Ovary (tissue), 9 donors: Measurements from ENCODE around the gene ADCK2. TPM values are rescaled to one million over a fixed set of nuclear protein-coding genes. Genes with fewer than 3 reads are reported as not detected.

Experiments used
- DNase-seq, 5 donors: peaks; one replicate each; pipeline ENCODE4 v3.0.0-alpha.2; 2019 to 2020
- H3K27ac ChIP-seq, 2 donors: fragments of 200-600 bp; one replicate each; pipeline versions ENCODE4 v1.5.1 to v1.8.0; 2019 to 2022
- H3K27me3 ChIP-seq: fragments of 200-600 bp; one replicate; pipeline ENCODE4 v1.8.0; 2022
- H3K36me3 ChIP-seq: fragments of 200-600 bp; sonication (generic); one replicate; pipeline ENCODE4 v1.5.1; 2019
- H3K4me1 ChIP-seq: one replicate; pipeline ENCODE4 v1.8.1; 2013; ENCODE audit warnings: mild to moderate bottlenecking, moderate library complexity; ENCODE audit not compliant: insufficient read depth
- H3K4me3 ChIP-seq: fragments of 200-600 bp; sonication (generic); one replicate; pipeline ENCODE4 v1.5.1; 2017
- H3K9me3 ChIP-seq, 2 donors: fragments of 200-600 bp in 1 of 2; sonication (generic) in 1 of 2; one replicate each; pipeline versions ENCODE4 v1.5.1 to v1.8.1; 2013 to 2019; ENCODE audit warnings: mild to moderate bottlenecking in 1 of 2, moderate library complexity in 1 of 2
- EP300 ChIP-seq: sonication (generic); formaldehyde crosslinking; IDR thresholded peaks from one replicate; pipeline ENCODE4 v1.6.1; 2017; ENCODE audit warnings: antibody characterized with exemption
- POLR2A ChIP-seq: fragments of 450-650 bp; IDR thresholded peaks from one replicate; pipeline ENCODE4 v1.6.1; 2017; ENCODE audit warnings: antibody characterized with exemption, mild to moderate bottlenecking, moderate library complexity
- WGBS, 3 donors: extraction: QIAGEN DNeasy Blood & Tissue Kit in 1 of 3; methylation state at CpG; one replicate each; pipeline versions ENCODE4 v1.1.5 to v1.1.7; 2013 to 2017; 5-methylcytosine and 5-hydroxymethylcytosine counted together
- intact Hi-C, 4 donors: fragments of 100-400 bp; cut with DNase I; formaldehyde crosslinking; loops; one replicate each; pipeline versions ENCODE4 v1.11.0 to v1.15.1; 2022 to 2023
- polyA plus RNA-seq, 2 donors: library from polyadenylated mRNA; stranded (reverse); fragments of 200-250 nt in 1 of 2; fragments of 350-450 nt in 1 of 2; fragmentation: Illumina TruSeq in 1 of 2; extraction: RNeasy Lipid Tissue Mini Kit (QIAGEN cat#74804) in 1 of 2; gene quantifications; one replicate each; pipeline ENCODE4 v1.2.3, GENCODE V29; 2013 to 2014
- total RNA-seq, 7 donors: library from RNA; depleted of rRNA in 2 of 7; stranded (reverse); fragments of >200 nt in 2 of 7; fragmentation: NEBNext Ultra II Directional in 3 of 7; extraction: Animal tissue kit (Norgen Biotek cat#: 25700) in 3 of 7; gene quantifications; one replicate each; pipeline versions ENCODE4 v1.1.0 to v1.2.4, GENCODE V29; 2016 to 2023
- TF ChIP-seq, protein P1 (sequence below), 3 donors: fragments of 450-650 bp in 2 of 3; fragments of 200-600 bp in 1 of 3; IDR thresholded peaks; one replicate each; pipeline versions ENCODE4 v1.5.1 to v1.8.0; 2016 to 2022; ENCODE audit warnings: antibody characterized with exemption in 3 of 3, mild to moderate bottlenecking in 1 of 3
- donor health status: DM: no; HTN: no; CAD: no; lungs with moderate emphysema.
- donor health status: DM: no; HTN: no; CAD: no.
- donor health status: Bipolar disorder and iron deficiency.
- donor health status: DM: yes; HTN: yes; CAD: no.
- donor health status: DM: no; HTN: no; CAD: no.
- donor health status: DM: yes; HTN: yes; CAD: no.

The ADCK2 gene
- total and polyA plus RNA-seq, 9 donors: 12.0 to 22.5 (median 19.1) TPM

DNA sequence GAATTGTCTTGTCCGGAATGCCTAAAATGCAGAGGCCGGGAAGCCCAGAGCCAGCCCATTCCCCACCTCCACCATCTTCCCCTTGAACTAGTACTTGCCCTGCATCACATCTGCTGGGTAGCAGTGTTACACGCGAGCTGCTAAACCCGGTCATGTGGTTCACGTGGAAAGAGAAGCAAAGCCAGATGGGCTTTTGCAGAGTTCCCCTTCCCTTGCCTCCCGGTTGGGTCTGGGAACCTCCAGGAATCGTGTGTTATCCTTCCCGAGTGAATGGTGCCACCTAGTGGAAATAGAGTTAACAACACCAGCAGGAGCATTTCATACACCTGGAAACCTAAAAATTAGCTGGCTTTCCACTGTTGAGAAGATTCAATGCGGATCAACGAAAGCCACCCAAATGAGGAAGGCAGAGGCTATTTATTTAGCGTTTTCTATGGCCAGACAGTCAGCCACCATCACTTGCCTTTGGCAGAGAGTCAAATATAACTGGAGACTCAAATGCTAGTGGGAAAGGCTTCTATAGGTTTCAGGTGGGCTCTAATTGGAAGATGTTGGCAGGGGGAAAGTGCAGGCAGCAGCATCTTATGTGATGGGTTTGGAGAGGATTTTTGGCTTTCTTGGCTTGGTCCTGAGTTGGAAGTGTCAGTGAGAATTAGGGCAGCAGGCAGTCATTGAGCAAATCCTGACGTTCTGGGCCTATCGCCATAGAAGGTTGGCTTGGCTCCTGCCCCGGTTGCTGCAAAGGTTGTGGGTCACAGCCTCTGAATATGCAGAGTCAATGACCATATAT, 19.2 kb upstream of the ADCK2 start:
- H3K27ac ChIP-seq: no peak overlapping the region
- intact Hi-C loops: loop anchor here (1.0 to 10.0 kb wide), 5 partner anchors 135 to 179 kb away; partner anchors contain the start of gene MKRN1 (in 1 of the 4)
- no peaks in the 10 kb centered on the region for H3K9me3 ChIP-seq
- H3K36me3 ChIP-seq: no peaks in the 10 kb centered on the region
- 15 to 18% (median 15%) methylated on average over 15 of the region's 15 CpGs for WGBS, 3 donors
- no peak overlapping the region for H3K4me3 ChIP-seq
- peaks cover 1% of the 10 kb centered on the region for H3K4me1 ChIP-seq
- peak; percentile 63 to 79 (median 70) for DNase-seq
- no peaks in the 10 kb centered on the region for H3K27me3 ChIP-seq
- no peak for TF ChIP-seq POLR2A
- TF ChIP-seq, protein P1, sequence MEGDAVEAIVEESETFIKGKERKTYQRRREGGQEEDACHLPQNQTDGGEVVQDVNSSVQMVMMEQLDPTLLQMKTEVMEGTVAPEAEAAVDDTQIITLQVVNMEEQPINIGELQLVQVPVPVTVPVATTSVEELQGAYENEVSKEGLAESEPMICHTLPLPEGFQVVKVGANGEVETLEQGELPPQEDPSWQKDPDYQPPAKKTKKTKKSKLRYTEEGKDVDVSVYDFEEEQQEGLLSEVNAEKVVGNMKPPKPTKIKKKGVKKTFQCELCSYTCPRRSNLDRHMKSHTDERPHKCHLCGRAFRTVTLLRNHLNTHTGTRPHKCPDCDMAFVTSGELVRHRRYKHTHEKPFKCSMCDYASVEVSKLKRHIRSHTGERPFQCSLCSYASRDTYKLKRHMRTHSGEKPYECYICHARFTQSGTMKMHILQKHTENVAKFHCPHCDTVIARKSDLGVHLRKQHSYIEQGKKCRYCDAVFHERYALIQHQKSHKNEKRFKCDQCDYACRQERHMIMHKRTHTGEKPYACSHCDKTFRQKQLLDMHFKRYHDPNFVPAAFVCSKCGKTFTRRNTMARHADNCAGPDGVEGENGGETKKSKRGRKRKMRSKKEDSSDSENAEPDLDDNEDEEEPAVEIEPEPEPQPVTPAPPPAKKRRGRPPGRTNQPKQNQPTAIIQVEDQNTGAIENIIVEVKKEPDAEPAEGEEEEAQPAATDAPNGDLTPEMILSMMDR (IDR thresholded peaks at IDR 0.05): peak; percentile 80 to 91 (median 85)
- TF ChIP-seq EP300: no peak

DNA sequence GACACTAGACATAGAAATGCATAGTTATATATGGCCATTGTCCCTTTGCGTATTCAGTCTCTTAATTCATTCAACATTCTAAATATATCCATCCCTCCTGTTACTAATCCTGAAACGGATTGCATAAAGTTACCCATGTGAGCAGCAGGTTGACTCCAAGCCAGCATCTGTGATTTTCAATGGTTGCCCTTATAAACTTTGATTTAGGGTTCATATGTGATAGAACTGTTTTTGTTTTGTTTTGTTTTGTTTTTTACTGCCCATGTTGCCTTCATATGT, 18.7 kb upstream of the ADCK2 start:
- intact Hi-C loops: loop anchor here in 3 of 4 donors (2.0 to 10.0 kb wide), 3 partner anchors 137 to 179 kb away; partner anchors contain the start of gene MKRN1 (in 1 of the 3)
- H3K4me1 ChIP-seq: peaks cover 1% of the 10 kb centered on the region
- H3K27me3 ChIP-seq: no peaks in the 10 kb centered on the region
- no peak overlapping the region for H3K27ac ChIP-seq
- no peaks in the 10 kb centered on the region for H3K36me3 ChIP-seq
- 67 to 71% (median 67%) methylated on average over 2 of the region's 2 CpGs for WGBS, 3 donors
- peak in 1 of 5 donors; percentile 9 for DNase-seq
- no peaks in the 10 kb centered on the region for H3K9me3 ChIP-seq
- H3K4me3 ChIP-seq: no peak overlapping the region
- TF ChIP-seq, protein P1 (IDR thresholded peaks at IDR 0.05): no peak
- TF ChIP-seq POLR2A: no peak
- no peak for TF ChIP-seq EP300

DNA sequence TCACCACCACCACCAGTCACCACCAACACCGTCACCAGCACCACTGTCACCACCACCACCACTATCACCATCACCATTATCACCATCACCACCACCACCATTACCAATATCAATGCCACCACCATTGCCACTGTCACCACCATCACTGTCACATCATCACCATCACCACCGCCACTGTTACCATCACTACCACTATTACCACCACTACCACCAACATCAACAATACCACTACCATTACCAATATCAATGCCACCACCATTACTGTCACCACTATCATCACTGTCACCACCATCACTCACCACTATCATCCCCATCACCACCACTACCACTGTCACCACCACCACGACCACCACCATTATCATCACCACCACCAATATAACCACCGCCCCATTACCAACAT, 18.1 kb upstream of the ADCK2 start:
- DNase-seq: peak in 1 of 5 donors; percentile 6
- TF ChIP-seq, protein P1 (IDR thresholded peaks at IDR 0.05): no peak
- no peak for TF ChIP-seq POLR2A
- no peak for TF ChIP-seq EP300
- H3K36me3 ChIP-seq: no peaks in the 10 kb centered on the region
- WGBS, 3 donors: 94 to 98% (median 96%) methylated on average over 4 of the region's 4 CpGs
- intact Hi-C loops: loop anchor here in 3 of 4 donors (2.0 to 10.0 kb wide), 3 partner anchors 137 to 180 kb away; partner anchors contain the start of gene MKRN1 (in 1 of the 3)
- no peaks in the 10 kb centered on the region for H3K9me3 ChIP-seq
- H3K27ac ChIP-seq: no peak overlapping the region
- peaks cover 1% of the 10 kb centered on the region for H3K4me1 ChIP-seq
- H3K27me3 ChIP-seq: no peaks in the 10 kb centered on the region
- H3K4me3 ChIP-seq: no peak overlapping the region

DNA sequence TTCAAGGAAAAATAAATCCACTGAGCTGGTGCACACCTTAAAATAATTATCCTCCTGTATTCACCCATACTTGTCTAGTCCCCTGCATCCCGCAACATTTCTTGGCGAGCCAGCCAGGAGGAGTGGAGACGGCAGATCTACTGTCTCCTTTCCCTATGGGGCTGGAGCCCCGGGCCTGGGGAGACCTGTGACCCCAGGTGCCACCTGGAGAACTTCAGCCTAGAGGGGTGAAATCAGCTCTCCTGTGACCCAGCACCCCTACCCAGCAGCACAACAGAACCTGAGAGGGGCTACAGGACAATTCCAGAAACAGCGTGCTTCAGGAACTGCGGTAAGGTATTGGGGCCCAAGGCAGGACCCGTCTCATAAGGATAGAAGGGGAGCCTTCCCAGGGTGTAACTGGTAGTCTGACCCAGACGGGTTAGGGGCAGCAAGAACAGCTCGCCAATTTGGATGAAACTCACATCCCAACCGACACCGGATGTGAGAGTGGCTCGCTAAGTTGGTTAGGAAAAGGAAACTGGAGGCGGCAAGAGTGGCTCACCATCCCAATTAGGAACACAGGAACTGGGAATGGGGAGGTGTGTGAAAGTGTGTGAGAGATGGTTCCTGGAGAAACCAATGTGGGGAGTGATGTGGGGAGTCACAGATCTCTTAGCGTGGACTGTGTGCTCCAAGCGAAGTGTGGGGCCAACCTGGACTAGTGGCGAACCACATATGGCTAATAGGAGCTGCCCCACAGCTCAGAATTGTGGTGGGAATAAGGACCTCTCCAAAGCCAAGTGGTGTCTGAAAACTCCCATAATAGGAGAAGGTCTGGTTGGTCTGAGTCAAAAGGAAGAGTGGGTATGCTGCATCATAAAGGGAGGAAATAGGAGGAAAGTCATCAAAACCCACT, 17.0 kb upstream of the ADCK2 start:
- Histone ChIP-seq H3K4me1 (peaks cover 1% of the 10 kb centered on the region), H3K36me3 (no peaks in the 10 kb centered on the region), H3K27me3 (no peaks in the 10 kb centered on the region), H3K27ac (no peak overlapping the region), H3K9me3 (no peaks in the 10 kb centered on the region), H3K4me3 (no peak overlapping the region)
- TF ChIP-seq EP300: no peak
- TF ChIP-seq, protein P1 (IDR thresholded peaks at IDR 0.05): no peak
- no peak for TF ChIP-seq POLR2A
- peak in 1 of 5 donors; percentile 9 for DNase-seq
- intact Hi-C loops: loop anchor here in 2 of 4 donors (2.0 to 10.0 kb wide), 2 partner anchors 139 to 181 kb away; partner anchors contain the start of gene MKRN1 (in 1 of the 2)
- WGBS, 3 donors: 86 to 92% (median 91%) methylated on average over 16 of the region's 16 CpGs
